Epithelial cell of prostate (primary cell): ENCODE measurements around the gene WBP1.
"Not testable (repeated sequence)": the region's sequence is repeated elsewhere in the genome, so short reads cannot be mapped to it uniquely, and the experiment has no call there.

Experiments used
- DNase-seq: peaks from one replicate; pipeline ENCODE4 v3.0.0-alpha.2; 2011; ENCODE audit warnings: low read depth, low spot score
- H3K27ac ChIP-seq: fragments of 450-650 bp; 2 replicates; pipeline ENCODE4 v1.5.1; 2017; ENCODE audit warnings: mild to moderate bottlenecking

Gene WBP1

DNA sequence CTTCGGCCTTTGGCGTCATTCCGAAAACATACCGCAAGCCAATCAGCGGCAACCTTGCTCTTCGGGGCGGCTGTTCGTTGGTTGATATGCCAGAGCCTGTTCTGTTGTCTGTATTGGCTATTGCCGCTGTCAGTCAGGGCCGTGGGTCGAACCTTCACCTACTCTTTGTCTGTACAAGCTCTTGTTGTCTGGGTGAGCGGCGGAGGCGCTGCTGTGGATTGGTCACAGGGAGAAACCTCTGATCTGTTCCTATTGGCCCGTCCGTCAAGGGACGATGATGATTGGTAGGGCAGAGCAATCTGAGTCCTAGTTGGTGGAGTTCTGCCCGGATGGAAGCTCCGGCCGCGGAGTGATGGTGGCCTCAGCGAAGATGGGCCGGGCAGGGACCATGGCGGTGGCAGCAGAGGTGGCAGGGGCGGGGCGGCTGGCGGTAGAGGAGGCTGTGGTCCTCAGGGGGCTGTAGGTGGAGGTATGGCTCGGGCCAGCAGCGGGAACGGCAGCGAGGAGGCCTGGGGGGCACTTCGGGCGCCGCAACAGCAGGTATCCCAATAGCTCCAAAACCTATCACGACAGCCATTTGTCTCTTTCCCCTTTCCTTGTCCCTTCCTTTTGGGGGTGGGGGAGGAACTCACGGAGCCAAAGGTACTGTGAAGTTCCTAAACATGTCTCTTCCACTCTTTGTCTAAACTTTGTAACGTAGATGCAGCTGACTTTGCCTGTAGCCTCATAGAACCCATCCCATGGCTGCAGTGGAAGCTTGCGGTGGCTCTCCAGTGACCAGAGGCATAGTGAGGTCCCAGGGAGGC is at the start of gene WBP1:
Gene WBP1 (plus strand): TSS at position 307 of the 806 bp plus-strand sequence. CDS start 165 bp downstream, at position 472.
- peak; percentile 100 for DNase-seq
- peak within 1 kb of the TSS; percentile 92 for H3K27ac ChIP-seq

DNA sequence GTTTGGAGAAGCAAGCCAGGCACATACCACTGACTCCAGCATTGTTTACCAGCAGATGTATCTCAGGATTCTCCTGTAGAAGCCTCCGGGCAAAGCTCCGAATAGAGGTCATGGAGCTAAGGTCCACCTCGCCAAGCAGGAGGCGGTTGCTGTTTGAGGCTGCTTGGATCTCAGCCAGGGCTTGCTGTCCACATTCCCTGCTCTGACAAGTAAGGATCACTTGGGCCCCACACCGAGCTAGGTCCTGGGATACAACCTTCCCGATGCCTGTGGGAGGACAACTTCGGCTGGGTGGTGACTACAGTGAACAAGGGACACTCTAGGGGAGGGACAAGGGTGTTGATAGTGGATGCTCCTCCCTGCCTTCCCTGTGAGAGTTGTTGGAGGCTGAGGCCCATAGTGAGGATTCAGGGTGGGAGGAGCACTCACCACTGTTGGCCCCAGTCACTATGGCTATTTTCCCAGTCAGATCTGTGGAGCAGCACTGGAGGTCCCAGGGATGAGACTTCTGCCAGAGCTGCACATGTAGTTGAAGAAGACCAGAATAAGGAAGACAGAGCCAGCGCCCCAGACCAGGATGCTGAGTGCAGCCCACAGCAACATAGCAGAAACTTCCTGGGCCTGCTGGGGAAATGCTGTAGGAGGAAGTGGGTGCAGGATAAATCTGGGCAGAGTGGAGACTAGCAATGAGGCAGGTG is 45.1 kb upstream of the WBP1 start:
- H3K27ac ChIP-seq = no peak overlapping the region
- DNase-seq = no peak

DNA sequence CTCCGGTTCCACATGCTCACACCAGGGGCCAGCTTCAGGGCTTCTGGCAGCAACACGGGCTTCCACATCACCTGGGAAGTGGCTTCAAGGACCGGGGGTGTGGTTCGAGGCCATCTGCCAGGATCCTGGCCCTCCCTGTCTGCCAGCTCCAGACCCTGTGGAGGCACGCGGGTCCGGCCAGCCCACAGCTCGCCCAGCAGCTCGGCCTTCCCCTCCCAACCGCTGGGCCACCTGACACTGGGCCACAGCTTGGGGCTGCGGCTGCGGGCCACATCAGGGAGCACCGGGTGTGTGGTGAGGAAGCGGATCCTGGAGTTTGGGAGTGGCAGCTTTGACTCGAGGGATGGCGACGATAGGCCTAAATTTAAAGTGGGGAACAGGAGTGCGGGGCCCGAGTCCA is 43.8 kb upstream of the WBP1 start:
- no peak overlapping the region for H3K27ac ChIP-seq
- DNase-seq = no peak

DNA sequence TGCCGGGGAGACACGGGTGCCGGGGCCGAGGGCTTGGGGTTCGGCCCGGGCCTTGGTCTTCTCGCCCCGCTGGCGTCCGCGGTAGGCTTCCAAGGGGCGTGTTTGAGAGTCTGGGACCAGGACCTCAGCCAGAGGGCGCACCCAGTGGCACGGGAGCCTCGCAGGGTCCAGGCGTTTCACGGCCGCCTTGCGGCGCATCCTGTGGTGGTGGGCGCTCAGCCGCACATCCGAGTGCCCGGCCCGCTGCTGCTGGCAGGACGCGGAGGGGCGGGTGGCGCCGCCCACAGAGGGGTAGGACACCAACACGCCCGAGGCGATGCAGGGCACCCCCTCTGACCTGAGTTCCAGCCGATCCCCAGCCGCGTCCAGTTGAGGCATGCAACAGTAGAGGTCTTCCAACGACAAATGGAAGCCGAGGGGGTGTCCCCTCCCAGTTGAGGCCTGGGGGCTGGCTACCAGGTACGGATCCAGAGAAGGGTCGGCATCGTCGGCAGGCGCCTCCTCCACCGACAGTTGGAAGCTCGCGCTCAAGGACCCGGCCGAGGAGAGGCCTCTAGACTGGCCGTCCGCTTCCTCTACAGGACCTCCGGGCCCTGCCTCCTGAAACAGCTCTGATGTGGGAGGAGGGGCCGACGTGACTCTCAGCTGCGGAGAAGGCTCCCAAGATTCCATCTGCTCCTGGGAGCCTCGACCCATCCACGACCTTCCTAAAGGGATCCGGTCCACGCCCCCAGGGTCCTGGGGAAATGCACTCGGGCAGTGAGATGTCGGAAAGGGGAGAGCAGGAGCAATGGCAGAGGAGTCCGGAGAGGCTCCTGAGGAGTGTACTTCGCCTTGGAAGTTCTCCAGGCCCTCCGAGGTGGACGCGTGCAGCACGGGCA is 43.1 kb upstream of the WBP1 start:
- no peak for DNase-seq
- no peak overlapping the region for H3K27ac ChIP-seq

DNA sequence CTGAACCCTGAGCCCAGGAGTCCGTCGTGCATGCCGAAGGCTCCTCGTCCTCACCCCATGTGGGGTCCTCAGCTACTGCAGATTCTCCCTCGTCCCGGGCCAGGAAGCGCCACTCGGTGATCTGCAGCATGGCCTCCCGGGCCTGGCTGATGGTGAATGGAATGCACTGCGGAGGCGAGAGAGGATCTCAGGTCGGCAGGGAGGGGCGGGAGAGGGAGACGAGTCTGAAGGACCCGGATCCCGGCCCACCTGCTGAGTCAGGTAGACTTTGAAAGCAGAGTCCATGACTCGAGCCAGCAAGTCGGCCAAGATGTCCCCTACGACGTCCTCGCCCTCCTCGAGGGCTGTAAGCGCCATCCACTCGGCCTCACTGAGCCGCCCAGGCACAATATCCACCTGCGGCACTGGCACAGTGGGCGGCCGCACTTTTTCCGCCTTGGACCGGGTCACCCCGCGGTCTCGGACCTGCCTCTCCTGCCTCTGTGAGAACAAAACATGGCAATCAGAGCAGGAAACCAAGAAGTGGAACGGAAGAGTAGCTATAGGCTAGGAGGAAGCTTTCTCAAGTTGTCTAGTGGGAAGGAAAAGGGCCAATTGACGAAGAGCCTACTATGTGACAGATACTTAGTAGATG is 42.4 kb upstream of the WBP1 start:
- no peak overlapping the region for H3K27ac ChIP-seq
- no peak for DNase-seq

GRCh38 chr2:74416778-74417177 is 41.5 kb upstream of the WBP1 start:
- no peak overlapping the region for H3K27ac ChIP-seq
- DNase-seq = no peak

DNA sequence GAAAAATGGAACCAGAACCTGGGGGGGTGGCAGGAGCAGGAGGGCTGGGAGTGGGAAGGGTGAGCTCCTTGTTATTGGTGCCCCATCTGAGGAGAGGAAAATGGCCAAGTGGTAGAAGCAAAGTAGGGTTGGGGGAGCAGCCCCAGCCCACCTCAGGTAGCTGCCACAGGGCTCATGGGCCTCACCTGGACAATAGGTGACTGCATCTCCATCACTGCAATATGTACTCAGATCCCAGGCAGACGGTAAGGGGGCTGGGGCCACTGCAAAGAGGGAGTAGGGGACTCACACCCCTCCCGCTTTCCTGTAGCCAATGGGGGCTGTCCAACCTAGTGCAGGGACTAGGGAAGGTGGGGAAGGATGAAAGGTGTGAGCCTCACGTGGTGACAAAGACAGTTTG is 41.0 kb upstream of the WBP1 start:
- no peak for DNase-seq
- no peak overlapping the region for H3K27ac ChIP-seq

DNA sequence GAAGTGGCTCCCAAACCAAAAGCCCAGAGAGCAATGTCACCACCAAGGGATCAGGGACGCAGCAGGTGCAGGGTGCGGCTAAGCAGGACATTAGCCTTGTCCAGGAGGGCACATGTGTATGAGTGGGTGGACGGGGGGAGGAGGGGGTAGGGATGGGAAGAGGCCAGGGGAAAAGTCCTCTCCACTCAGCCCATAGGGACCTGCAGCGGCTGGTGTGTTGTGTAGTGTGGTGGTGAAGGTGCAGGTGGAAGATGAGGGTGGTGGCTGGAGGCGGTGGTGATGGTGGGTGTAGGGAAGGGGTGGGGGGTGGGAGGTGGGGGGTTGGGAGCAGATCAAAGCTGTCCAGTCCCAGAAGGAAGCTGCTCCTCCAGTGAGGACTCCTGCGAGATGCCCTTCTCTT is 40.5 kb upstream of the WBP1 start:
- no peak for DNase-seq
- no peak overlapping the region for H3K27ac ChIP-seq

DNA sequence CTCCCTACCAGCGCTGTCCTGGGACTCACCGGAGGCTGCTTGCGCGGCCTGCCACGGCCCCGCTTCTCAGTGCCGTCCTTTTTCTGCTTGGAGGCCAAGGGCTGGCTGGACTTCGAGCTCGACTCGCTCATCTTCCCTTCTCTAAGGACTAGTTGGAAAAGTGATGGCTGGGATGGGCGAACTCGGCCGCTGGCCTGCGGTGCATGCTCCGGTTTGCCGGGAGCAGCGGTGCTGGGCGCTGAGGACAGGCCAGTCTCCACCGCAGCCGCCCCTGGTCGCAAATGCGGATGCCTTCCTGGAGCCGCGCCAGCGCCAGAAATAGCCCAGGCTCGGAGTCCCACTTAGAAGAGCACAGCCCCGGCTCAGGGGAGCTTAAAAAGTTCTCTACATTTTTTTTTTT is 39.9 kb upstream of the WBP1 start:
- no peak overlapping the region for H3K27ac ChIP-seq
- DNase-seq = no peak

GRCh38 chr2:74419345-74419744 is 38.9 kb upstream of the WBP1 start:
- DNase-seq = no peak
- H3K27ac ChIP-seq = no peak overlapping the region

DNA sequence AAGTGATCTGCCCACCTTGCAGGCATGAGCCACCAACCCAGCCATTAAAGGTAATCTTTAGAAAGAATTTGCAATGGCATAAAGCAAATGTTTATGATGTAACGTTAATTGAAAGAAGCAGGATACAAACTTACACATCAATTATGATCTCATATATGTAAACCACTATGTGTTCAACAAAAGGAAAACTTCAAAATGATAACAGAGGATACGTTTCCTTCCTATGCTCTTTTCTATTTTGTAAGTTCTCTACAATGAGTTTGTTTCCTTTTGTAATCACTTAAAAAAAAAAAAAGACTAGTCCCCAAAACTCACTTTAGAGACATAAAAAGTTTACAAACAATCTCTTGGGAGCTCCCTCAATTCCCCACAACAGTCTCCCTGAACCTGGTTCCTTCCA is 38.2 kb upstream of the WBP1 start:
- DNase-seq = no peak
- no peak overlapping the region for H3K27ac ChIP-seq

- not testable (repeated sequence) for DNase-seq
- H3K27ac ChIP-seq = peak overlapping the region; percentile 99
Measured at GRCh38 chr2:74420443-74421103, 37.7 kb upstream of the WBP1 start.

- peak within 1 kb of the TSS; percentile 99 for H3K27ac ChIP-seq
- DNase-seq = no peak
Measured at GRCh38 chr2:74421221-74421870, 36.9 kb upstream of the WBP1 start, which contains the start of the genes C2orf81 and WDR54. Gene C2orf81 (minus strand): TSS chr2:74421619. CDS start chr2:74421560, 59 bp downstream. Gene WDR54 (plus strand): TSS chr2:74421730. CDS start chr2:74422154, 424 bp downstream.

DNA sequence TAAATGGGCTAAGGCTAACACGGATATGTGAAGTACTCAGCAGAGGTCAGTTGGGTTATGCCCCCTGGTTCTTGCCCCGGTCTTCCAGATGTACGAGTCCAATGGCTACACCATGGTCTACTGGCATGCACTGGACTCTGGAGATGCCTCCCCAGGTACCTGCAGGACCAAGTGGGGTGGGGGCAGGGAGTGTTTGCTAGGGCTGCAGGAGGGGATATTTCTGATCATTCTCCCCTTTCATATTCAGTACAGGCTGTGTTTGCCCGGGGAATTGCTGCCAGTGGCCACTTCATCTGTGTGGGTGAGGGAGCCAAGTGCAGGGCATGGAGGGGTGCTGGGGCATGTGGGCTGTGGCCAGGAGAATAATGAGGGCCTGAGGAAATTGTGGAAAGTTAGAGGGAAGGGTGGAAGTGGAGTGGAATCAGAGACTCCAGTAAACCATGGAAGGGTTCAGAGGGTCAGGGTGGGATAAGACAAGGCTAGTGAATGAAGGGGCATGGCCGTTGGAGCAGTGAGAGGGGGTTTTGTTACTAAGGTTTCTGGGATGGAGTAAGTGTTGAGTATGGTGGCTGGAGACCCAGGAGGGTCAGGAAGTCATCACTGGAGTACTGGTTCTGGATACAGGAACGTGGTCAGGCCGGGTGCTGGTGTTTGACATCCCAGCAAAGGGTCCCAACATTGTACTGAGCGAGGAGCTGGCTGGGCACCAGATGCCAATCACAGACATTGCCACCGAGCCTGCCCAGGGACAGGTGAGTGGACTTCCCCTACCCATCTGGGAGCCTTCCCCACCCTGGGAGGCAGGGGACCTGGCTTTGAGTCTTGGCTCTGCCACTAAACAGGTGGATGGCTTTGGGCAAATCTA is 34.8 kb upstream of the WBP1 start:
- H3K27ac ChIP-seq = peak overlapping the region; percentile 99
- DNase-seq = no peak

DNA sequence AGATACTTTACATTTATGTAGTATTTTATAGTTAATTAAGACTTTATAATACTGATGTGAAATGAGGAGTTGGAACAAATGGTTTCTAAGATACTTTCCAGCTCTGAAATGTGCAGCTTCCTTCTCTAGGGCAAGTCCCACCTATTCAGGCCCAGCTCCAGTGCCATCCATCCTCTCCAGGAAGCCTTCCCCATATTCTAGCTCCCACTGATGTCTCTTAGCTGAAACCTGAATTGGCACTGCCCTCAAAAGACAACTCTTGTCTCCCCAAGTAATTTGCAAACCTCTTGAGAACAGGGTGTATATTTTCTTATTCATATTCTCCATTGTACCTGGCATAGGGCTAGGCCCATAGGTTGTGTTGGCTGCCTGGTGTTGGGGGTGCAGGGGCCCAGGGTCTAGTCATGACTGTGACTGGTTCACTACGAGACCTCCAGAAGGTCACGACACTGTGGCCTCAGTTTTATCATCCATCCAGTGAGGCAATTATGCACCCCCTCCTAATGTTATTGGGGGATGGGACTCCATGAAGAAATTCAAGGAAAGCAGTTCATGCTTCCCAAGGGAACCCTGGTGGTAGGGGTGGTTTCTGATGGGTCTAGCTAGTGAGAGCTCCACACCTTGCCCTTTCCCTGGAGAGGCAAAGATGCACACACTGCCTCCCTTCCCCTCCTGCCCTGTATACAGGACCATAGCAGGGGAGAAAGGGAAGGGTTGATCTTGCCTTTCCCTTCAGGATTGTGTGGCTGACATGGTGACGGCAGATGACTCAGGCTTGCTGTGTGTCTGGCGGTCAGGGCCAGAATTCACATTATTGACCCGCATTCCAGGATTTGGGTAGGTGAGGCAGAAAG is 33.9 kb upstream of the WBP1 start:
- peak overlapping the region; percentile 99 for H3K27ac ChIP-seq

GRCh38 chr2:74424995-74425406 is 33.2 kb upstream of the WBP1 start:
- DNase-seq = no peak
- peak overlapping the region; percentile 99 for H3K27ac ChIP-seq

More for the DNA sequence above, 33.9 kb upstream of the WBP1 start:
- no peak for DNase-seq

- H3K27ac ChIP-seq = peak overlapping the region; percentile 99
- DNase-seq = peak; percentile 95
Measured at GRCh38 chr2:74425523-74425922, 32.7 kb upstream of the WBP1 start.
